Measurements from ENCODE around the gene FAM131A. TPM values are rescaled to one million over a fixed set of nuclear protein-coding genes. Genes with fewer than 3 reads are reported as not detected.

FAM131A gene
- total RNA-seq, 2 experiments from 2014 or later = 3.7 to 3.8 TPM

DNA sequence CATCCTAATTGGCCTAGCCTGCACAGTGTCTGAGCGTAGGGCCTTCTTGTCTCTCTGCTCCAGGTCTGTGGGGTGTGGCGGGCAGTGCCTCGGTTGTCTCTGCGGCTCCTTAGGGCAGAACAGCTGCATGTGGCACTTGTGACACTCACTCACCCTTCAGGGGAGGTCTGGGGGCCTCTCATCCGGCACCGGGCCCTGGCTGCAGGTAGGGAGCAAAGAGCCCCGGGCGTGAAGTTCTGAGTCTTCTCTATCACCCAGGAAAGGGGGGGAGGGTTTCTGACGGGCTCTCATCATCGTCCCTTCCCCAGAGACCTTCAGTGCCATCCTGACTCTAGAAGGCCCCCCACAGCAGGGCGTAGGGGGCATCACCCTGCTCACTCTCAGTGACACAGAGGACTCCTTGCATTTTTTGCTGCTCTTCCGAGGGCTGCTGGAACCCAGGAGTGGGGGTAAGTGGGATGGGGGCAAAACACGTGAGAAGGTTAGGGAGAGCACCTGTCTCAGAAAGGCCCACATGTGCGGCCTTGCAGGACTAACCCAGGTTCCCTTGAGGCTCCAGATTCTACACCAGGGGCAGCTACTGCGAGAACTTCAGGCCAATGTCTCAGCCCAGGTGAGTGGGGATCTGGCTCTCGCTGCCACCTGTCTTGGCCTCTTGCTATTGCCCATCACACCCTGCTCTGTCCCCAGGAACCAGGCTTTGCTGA lies 45.1 kb downstream of the FAM131A start:
- DNase-seq (ENCODE audit: low spot score) = no peak
- peaks cover 4% of the 10 kb centered on the region for H3K4me1 ChIP-seq (ENCODE audit: insufficient read depth, low read length, poor library complexity, severe bottlenecking)
- H4K20me1 ChIP-seq (ENCODE audit: insufficient read depth, low read length) = no peaks in the 10 kb centered on the region
- BruUV-seq (replicated peaks) = no TSS peak
- H3K9me3 ChIP-seq (ENCODE audit: low read length) = no peaks in the 10 kb centered on the region
- H3K79me2 ChIP-seq (ENCODE audit: insufficient read depth, low read depth, low read length) = no peaks in the 10 kb centered on the region
- H3K4me3 ChIP-seq (ENCODE audit: low read depth, low read length, poor library complexity, severe bottlenecking) = no peak overlapping the region
- H3K36me3 ChIP-seq (ENCODE audit: insufficient read depth, low read length) = no peaks in the 10 kb centered on the region
- ChIA-PET CTCF (ENCODE audit: unreplicated experiment) (no interaction called here), POLR2A (no interaction called here)
- no peak overlapping the region for H2AFZ ChIP-seq (ENCODE audit: low read length)
- no peak overlapping the region for H3K4me2 ChIP-seq (ENCODE audit: low read length)
- H3K9me2 ChIP-seq (ENCODE audit: insufficient read depth, low read length) = no peaks in the 10 kb centered on the region
- no peak for TF ChIP-seq CTCF (conservative IDR thresholded peaks at IDR 0.05; ENCODE audit: low read length)
- no peak for TF ChIP-seq EZH2phosphoT487 (IDR thresholded peaks at IDR 0.05; ENCODE audit: borderline replicate concordance, low read depth, low read length)
- intact Hi-C loops (cut with micrococcal nuclease; ENCODE audit: unreplicated experiment) = no loop called here
- H3K27ac ChIP-seq (ENCODE audit: low read depth, low read length, poor library complexity, severe bottlenecking) = no peak overlapping the region

DNA sequence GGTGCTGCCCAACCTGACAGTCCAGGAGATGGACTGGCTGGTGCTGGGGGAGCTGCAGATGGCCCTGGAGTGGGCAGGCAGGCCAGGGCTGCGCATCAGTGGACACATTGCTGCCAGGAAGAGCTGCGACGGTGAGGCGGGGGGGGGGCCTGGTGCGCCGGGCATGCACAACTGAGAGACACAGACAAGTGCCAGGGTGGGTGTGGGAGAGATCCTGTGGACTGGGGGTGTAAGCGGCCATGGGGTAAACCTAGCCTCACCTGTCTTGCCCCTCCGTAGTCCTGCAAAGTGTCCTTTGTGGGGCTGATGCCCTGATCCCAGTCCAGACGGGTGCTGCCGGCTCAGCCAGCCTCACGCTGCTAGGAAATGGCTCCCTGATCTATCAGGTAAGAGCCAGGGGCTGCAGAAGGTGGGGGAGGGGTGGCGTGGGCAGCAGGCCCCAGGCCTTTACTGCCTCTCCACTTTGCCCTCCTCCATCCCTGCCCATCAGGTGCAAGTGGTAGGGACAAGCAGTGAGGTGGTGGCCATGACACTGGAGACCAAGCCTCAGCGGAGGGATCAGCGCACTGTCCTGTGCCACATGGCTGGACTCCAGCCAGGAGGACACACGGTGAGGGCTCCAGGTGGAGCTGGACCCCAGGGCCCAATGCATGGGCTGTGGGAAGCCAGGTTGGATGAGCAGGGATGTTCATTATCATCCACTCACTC lies 45.8 kb downstream of the FAM131A start:
- Histone ChIP-seq H3K4me3 (ENCODE audit: low read depth, low read length, poor library complexity, severe bottlenecking) (no peak overlapping the region), H3K9me3 (ENCODE audit: low read length) (no peaks in the 10 kb centered on the region), H3K4me2 (ENCODE audit: low read length) (no peak overlapping the region), H3K4me1 (ENCODE audit: insufficient read depth, low read length, poor library complexity, severe bottlenecking) (no peaks in the 10 kb centered on the region), H4K20me1 (ENCODE audit: insufficient read depth, low read length) (no peaks in the 10 kb centered on the region), H3K36me3 (ENCODE audit: insufficient read depth, low read length) (no peaks in the 10 kb centered on the region), H2AFZ (ENCODE audit: low read length) (no peak overlapping the region), H3K9me2 (ENCODE audit: insufficient read depth, low read length) (no peaks in the 10 kb centered on the region), H3K27ac (ENCODE audit: low read depth, low read length, poor library complexity, severe bottlenecking) (no peak overlapping the region), H3K79me2 (ENCODE audit: insufficient read depth, low read depth, low read length) (no peaks in the 10 kb centered on the region)
- CTCF ChIA-PET (ENCODE audit: unreplicated experiment) = no interaction called here
- TF ChIP-seq CTCF (conservative IDR thresholded peaks at IDR 0.05; ENCODE audit: low read length) (no peak), EZH2phosphoT487 (IDR thresholded peaks at IDR 0.05; ENCODE audit: borderline replicate concordance, low read depth, low read length) (no peak)
- intact Hi-C loops (cut with micrococcal nuclease; ENCODE audit: unreplicated experiment) = no loop called here
- POLR2A ChIA-PET = no interaction called here
- DNase-seq (ENCODE audit: low spot score) = no peak
- BruUV-seq (replicated peaks) = no TSS peak

DNA sequence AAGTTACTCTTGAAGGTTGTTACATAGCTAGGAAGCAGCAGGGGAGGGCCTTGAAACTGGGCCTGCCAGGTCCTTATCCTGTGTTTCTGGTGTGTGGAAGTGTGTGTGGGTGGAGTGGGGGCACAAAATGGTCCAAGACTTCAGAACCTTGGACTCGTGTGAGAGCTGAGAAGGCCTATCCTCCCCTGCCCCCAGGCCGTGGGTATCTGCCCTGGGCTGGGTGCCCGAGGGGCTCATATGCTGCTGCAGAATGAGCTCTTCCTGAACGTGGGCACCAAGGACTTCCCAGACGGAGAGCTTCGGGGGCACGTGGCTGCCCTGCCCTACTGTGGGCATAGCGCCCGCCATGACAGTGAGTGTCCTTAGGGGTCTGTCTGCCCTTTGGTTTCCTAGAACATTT lies 46.9 kb downstream of the FAM131A start:
- Histone ChIP-seq H3K4me3 (ENCODE audit: low read depth, low read length, poor library complexity, severe bottlenecking) (no peak overlapping the region), H4K20me1 (ENCODE audit: insufficient read depth, low read length) (no peaks in the 10 kb centered on the region), H3K79me2 (ENCODE audit: insufficient read depth, low read depth, low read length) (no peaks in the 10 kb centered on the region), H2AFZ (ENCODE audit: low read length) (no peak overlapping the region), H3K36me3 (ENCODE audit: insufficient read depth, low read length) (no peaks in the 10 kb centered on the region), H3K4me2 (ENCODE audit: low read length) (no peak overlapping the region), H3K27ac (ENCODE audit: low read depth, low read length, poor library complexity, severe bottlenecking) (no peak overlapping the region), H3K9me3 (ENCODE audit: low read length) (no peaks in the 10 kb centered on the region), H3K4me1 (ENCODE audit: insufficient read depth, low read length, poor library complexity, severe bottlenecking) (no peaks in the 10 kb centered on the region), H3K9me2 (ENCODE audit: insufficient read depth, low read length) (no peaks in the 10 kb centered on the region)
- POLR2A ChIA-PET = no interaction called here
- CTCF ChIA-PET (ENCODE audit: unreplicated experiment) = no interaction called here
- no peak for DNase-seq (ENCODE audit: low spot score)
- intact Hi-C loops (cut with micrococcal nuclease; ENCODE audit: unreplicated experiment) = no loop called here
- no TSS peak for BruUV-seq (replicated peaks)
- TF ChIP-seq CTCF (conservative IDR thresholded peaks at IDR 0.05; ENCODE audit: low read length) = no peak
- no peak for TF ChIP-seq EZH2phosphoT487 (IDR thresholded peaks at IDR 0.05; ENCODE audit: borderline replicate concordance, low read depth, low read length)
